Cardiac fibroblast (primary cell): Measurements from ENCODE around the gene PGRMC2.
"Not testable (repeated sequence)": the region's sequence is repeated elsewhere in the genome, so short reads cannot be mapped to it uniquely, and the experiment has no call there.

ENCODE experiments used
- DNase-seq, 2 donors: peaks; one replicate each; pipeline versions ENCODE4 v3.0.0 to v3.0.0-alpha.2; 2010; ENCODE audit warnings: low read depth in 2 of 2
- H3K4me3 ChIP-seq, 2 donors: replicated peaks in 1 of 2; 1 replicate in 1 of 2; 2 replicates in 1 of 2; pipeline ENCODE4 v1.5.1; 2011; ENCODE audit warnings: low read depth in 2 of 2, low read length in 2 of 2, mild to moderate bottlenecking in 2 of 2, moderate library complexity in 1 of 2
- TF ChIP-seq, protein P1 (sequence below): IDR thresholded peaks from one replicate; pipeline ENCODE4 v1.5.1; 2011; ENCODE audit warnings: low read depth, mild to moderate bottlenecking, low read length, inconsistent platforms

The PGRMC2 gene

DNA sequence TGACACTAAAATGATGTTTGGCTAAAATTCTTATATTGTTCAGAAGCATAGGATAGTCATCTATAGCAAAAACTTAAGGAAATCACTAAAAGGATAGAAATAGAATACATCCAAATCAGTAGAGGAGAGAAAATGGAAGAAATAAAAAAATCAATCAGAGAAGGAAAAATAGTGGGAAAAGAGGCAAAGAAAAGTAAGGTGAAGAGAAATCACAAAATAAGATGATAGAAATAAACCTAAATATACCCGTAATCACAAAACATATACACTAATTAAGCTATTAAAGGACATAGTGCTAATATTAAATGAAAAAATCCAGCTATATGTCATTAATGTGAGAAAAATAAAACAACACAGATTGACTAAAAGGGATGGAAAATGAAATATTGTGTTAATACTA is 6.3 kb downstream of the PGRMC2 start:
- no peak for DNase-seq
- TF ChIP-seq, protein P1, sequence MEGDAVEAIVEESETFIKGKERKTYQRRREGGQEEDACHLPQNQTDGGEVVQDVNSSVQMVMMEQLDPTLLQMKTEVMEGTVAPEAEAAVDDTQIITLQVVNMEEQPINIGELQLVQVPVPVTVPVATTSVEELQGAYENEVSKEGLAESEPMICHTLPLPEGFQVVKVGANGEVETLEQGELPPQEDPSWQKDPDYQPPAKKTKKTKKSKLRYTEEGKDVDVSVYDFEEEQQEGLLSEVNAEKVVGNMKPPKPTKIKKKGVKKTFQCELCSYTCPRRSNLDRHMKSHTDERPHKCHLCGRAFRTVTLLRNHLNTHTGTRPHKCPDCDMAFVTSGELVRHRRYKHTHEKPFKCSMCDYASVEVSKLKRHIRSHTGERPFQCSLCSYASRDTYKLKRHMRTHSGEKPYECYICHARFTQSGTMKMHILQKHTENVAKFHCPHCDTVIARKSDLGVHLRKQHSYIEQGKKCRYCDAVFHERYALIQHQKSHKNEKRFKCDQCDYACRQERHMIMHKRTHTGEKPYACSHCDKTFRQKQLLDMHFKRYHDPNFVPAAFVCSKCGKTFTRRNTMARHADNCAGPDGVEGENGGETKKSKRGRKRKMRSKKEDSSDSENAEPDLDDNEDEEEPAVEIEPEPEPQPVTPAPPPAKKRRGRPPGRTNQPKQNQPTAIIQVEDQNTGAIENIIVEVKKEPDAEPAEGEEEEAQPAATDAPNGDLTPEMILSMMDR: no peak
- H3K4me3 ChIP-seq: no peak overlapping the region

DNA sequence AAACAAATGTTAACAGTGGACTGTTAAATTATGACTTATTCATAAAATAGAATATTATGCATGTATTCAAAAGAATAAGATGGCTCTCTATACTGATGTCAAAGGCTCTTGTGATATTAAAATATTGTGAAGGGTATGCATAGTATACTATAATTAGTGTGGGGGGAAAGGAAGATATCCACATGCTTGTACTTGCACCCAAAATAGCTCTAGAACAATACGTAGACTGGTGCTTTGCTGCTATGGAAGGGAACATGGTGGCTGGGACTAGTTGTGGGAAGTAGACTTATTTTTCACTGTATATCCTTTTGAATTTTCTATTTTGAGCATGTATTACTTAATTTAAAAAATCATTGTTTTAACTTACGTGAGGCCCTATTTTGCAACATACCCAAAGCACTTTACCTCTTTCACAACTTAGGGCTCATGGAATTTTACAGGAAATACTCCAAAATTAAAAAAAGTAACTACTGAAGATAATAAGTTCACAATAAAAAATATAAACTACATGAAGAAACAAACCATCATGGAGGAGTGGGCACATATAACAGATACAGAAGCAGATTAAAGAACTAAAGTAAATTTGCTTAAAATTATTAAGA is 7.9 kb downstream of the PGRMC2 start:
- DNase-seq: peak; percentile 48 to 59
- H3K4me3 ChIP-seq: no peak overlapping the region
- TF ChIP-seq, protein P1: no peak

DNA sequence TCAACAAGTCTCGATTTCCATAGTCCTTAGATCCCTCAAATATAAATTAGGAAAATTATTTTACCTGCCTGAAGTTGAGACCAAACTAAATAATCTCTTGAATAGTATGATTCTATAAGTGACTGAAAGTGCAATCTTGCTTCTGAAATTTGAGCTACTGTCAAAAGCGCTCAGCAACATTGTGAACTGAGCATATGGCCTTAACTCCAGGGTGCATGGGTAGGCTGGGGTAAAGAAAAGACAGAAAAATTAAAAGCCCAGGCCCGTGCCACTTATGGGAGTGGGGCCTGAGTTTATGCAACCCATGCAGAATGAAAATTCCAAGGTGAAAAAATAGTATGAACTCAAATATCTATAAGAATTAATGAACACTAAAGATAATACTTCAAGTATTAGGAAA is 9.8 kb downstream of the PGRMC2 start:
- TF ChIP-seq, protein P1: no peak
- DNase-seq: no peak
- no peak overlapping the region for H3K4me3 ChIP-seq

DNA sequence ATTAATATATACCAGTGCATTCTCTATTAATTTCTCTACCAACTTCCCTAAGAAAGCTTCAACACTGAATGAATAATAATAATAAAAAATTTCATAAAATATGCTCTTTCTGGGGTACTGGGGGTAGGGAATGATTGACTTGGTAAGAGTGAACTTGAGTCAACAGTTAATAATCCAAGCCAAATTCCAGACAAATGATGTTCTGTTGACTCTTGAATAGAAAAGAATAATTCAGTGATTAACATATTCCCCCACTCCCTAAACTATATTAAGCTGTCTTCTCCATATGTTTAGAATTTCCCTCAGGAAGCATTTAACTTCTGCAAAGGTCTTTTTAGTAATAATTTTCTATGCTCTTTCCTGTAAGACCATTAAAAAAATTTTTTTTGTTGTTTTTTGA is 12.3 kb downstream of the PGRMC2 start:
- TF ChIP-seq, protein P1: no peak
- peak in 1 of 2 donors; percentile 70 for DNase-seq
- no peak overlapping the region for H3K4me3 ChIP-seq

DNA sequence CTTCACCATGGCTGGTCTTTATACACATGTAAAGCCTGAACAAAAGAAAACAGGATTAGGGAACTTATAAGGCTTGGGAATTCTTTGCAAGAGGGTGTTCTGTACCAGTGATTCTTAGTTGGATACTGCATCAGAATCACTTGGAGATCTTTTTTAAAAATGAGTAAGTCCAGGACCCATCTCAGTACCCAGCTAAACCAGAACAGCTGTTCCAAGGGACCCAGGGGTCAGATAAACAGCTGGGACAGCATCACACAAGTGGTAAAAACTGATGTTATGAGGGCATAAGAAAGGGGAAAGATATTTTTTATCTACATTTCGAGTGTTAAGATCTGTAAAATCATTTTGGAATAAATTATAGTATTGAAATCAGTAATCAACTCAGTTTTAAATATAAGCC is 16.1 kb downstream of the PGRMC2 start:
- DNase-seq: no peak
- TF ChIP-seq, protein P1: no peak
- H3K4me3 ChIP-seq: no peak overlapping the region

DNA sequence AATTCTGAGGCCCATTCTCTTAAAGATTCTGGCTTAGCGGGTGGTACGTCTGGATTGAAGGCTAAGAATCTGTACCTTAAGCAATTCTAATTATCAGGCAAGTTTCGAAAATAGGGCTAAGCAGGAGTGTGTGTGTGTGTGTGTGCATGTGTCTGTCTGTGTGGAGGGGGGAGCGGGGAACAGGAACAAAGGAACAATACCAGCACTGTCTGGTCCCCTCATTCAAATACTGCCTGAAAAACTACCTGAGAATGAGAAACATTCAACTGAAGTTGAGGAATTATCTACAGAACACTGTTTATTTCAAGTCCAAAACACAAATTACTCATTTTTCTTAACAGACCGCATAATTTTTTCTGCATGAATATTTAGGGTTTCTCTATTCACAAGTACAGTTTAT is 18.6 kb downstream of the PGRMC2 start:
- TF ChIP-seq, protein P1: no peak
- no peak overlapping the region for H3K4me3 ChIP-seq
- no peak for DNase-seq

DNA sequence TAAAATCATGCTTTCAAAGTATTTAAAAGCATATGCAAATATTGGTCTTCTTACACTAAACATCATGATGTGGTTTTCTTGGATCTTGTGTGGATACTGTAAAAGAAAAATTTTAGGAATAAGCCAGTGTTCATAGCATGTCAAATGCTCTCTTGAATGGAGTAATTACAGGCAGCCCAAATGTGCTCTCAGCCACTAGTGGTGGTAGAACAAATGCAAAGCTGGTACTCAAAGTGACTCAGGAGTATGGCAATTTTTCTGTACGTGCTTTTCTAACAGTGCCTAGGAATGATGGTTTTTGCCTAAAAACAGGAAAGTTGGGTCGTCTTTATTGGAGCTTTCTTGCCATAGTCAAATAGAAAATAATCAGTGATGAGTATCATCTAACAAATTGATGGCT is 19.9 kb downstream of the PGRMC2 start:
- DNase-seq: no peak
- TF ChIP-seq, protein P1: no peak

DNA sequence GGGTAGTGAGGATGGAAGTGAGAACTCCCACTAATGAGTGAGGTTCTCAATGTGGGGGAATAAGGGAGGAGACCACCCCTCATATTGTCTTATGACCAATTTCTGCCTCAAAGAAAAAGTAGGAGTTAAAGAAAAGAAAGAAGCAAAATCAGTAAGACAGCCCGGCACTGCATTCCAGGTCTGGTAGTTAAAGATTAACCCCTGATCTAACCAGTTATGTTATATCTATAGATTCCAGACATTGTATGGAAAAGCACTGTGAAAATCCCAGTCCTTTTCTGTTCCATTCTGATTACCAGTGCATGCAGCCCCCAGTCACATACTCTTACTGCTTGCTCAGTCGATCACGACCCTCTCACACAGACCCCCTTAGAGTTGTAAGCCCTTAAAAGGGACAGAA is 20.4 kb downstream of the PGRMC2 start:
- not testable (repeated sequence) for H3K4me3 ChIP-seq, DNase-seq

More for the DNA sequence above, 19.9 kb downstream of the PGRMC2 start:
- H3K4me3 ChIP-seq: no peak overlapping the region

DNA sequence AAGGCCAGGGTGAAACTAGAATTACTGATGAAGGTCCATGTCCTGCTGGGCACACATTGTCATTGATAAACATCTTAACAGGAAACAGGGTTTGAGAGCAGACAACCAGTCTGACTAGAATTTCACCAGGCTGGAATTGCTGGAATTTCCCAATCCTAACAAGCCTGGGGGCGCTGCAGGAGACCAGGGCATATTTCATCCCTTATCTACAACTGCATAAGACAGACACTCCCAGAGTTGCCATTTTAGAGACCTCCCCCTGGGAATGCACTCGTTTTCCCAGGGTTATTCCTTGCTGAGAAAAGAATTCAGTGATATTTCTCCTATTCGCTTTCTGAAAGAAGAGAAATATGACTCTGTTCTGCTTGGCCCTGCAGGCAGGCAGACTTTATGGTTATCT is 22.1 kb downstream of the PGRMC2 start:
- not testable (repeated sequence) for H3K4me3 ChIP-seq, DNase-seq

DNA sequence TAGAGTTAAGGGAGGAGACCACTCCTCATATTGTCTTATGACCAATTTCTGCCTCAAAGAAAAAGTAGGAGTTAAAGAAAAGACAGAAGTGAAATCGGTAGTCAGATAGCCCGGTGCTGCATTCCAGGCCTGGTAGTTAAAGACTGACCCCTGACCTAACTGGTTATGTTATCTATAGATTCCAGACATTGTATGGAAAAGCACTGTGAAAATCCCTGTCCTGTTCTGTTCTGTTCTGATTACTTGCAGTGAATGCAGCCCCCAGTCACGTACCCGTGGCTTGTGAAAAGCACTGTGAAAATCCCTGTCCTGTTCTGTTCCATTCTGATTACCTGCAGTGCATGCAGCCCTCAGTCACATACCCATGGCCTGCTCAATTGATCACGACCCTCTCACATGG is 27.7 kb downstream of the PGRMC2 start:
- H3K4me3 ChIP-seq, DNase-seq: not testable (repeated sequence)
